NCI-H2227 (cell line): Measurements from ENCODE around the gene AGK.
A peak's percentile ranks its signal among the peaks of the same experiment; 100 is the strongest.

Experiments
- DNase-seq: peaks from one replicate; lab custom pipeline; 2025; ENCODE audit not compliant: unreplicated experiment; lab: John Stamatoyannopoulos, UW

AGK gene

GRCh38 chr7:141701489-141702046 lies 150.4 kb downstream of the AGK start:
- peak; percentile 58 for DNase-seq

GRCh38 chr7:141702047-141702567 lies 150.9 kb downstream of the AGK start, which contains the start of gene DENND11:
Gene DENND11, minus strand, starts transcription at chr7:141702166. Its CDS starts 13 bp downstream, at chr7:141702153.
- DNase-seq: peak; percentile 74

DNA sequence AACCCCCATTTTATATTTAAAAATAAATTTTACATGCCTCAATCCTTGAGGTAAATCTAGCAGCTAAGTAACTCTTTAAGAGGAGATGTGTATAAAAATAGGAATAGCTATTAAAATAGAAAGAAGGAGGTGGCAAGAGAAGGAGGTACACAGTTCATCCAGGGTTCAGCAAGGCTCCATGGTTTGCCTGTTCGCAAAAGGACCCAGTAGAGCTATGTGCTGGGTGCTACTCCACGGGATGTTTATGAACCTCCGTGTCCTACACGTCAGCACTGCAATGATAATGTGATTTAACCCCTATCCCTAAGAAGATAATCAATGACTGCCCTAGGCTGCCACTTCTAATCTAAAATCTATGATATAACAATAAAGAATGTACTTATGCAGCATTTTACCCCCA lies 151.7 kb downstream of the AGK start:
- no peak for DNase-seq

DNA sequence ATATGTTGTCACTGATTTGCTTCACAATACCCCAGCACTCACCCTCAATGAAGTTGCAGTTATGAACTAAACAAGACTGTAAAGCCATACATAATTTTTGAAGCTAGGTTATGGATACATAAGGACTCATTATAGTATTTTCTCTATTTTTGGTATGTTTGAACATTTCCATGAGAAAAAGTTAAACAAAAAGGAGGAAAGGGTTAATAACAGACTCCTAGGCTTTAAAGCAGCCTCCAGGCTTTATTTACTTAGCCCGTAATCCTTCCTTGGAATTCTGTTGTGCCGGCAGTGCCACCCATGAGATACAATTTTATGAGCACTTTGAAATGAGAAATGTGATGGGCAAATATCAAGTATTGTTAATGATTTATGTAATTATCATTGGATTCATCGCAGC lies 152.9 kb downstream of the AGK start:
- DNase-seq: no peak

- no peak for DNase-seq
Measured at GRCh38 chr7:141704741-141705140, 153.5 kb downstream of the AGK start.
